GM20000 (cell line): ENCODE measurements around the gene FAM89B.

Experiments used
- DNase-seq: peaks from one replicate; pipeline ENCODE4 v3.0.0; 2012; ENCODE audit warnings: low spot score
- CTCF ChIP-seq: IDR thresholded peaks from 2 replicates; pipeline ENCODE4 v1.5.1; 2012; ENCODE audit warnings: mild to moderate bottlenecking, control low read depth; ENCODE audit errors: extremely low read depth, missing control alignments

FAM89B gene

GRCh38 chr11:65556470-65557279, 15.7 kb upstream of the FAM89B start:
- no peak for TF ChIP-seq CTCF
- DNase-seq = no peak

- TF ChIP-seq CTCF = no peak
- DNase-seq = no peak
Observed at GRCh38 chr11:65557280-65558001, 14.9 kb upstream of the FAM89B start.

GRCh38 chr11:65558002-65558929, 14.1 kb upstream of the FAM89B start, which contains the start of gene LTBP3:
Gene LTBP3 (minus strand): TSS chr11:65558359. CDS start chr11:65557959, 400 bp downstream.
- peak; percentile 84 for DNase-seq
- TF ChIP-seq CTCF = no peak

GRCh38 chr11:65558930-65559509, 13.3 kb upstream of the FAM89B start:
- no peak for DNase-seq
- no peak for TF ChIP-seq CTCF

- no peak for DNase-seq
- no peak for TF ChIP-seq CTCF
Observed at GRCh38 chr11:65559535-65559934, 12.8 kb upstream of the FAM89B start.

- no peak for DNase-seq
- no peak for TF ChIP-seq CTCF
Observed at GRCh38 chr11:65559951-65560537, 12.3 kb upstream of the FAM89B start.
